Neuronal stem cell (in vitro differentiated cells): ENCODE measurements around the gene TUBA1C.
"Not testable (repeated sequence)": the region's sequence is repeated elsewhere in the genome, so short reads cannot be mapped to it uniquely, and the experiment has no call there.

ENCODE experiments used
- DNase-seq: peaks from one replicate; pipeline ENCODE4 v3.0.0-alpha.2; 2013; ENCODE audit warnings: low spot score
- H2AFZ ChIP-seq: one replicate; pipeline ENCODE4 v1.6.1; 2013; ENCODE audit warnings: mild to moderate bottlenecking, low read length, inconsistent platforms
- H2AK5ac ChIP-seq: 2 replicates; pipeline ENCODE4 v1.6.1; 2013; ENCODE audit warnings: low read depth, mild to moderate bottlenecking, inconsistent platforms, low read length, moderate library complexity, mixed read lengths
- H2BK120ac ChIP-seq: 2 replicates; pipeline ENCODE4 v1.6.1; 2013; ENCODE audit warnings: low read depth, mild to moderate bottlenecking, inconsistent platforms, low read length, moderate library complexity, mixed read lengths
- H2BK12ac ChIP-seq: one replicate; pipeline ENCODE4 v1.6.1; 2013; ENCODE audit warnings: low read length, inconsistent platforms
- H2BK15ac ChIP-seq: 2 replicates; pipeline ENCODE4 v1.6.1; 2013; ENCODE audit warnings: mild to moderate bottlenecking, low read length, inconsistent platforms, mixed read lengths
- H2BK5ac ChIP-seq: one replicate; pipeline ENCODE4 v1.6.1; 2013; ENCODE audit warnings: inconsistent platforms, mild to moderate bottlenecking, low read length, moderate library complexity
- H3K14ac ChIP-seq: one replicate; pipeline ENCODE4 v1.6.1; 2013; ENCODE audit warnings: low read length, inconsistent platforms
- H3K18ac ChIP-seq: 2 replicates; pipeline ENCODE4 v1.6.1; 2013; ENCODE audit warnings: low read length, inconsistent platforms
- H3K23ac ChIP-seq: 2 replicates; pipeline ENCODE4 v1.6.1; 2013; ENCODE audit warnings: low read depth, mild to moderate bottlenecking, mixed read lengths, low read length, inconsistent platforms; ENCODE audit not compliant: poor library complexity
- H3K27ac ChIP-seq: replicated peaks from 3 replicates; pipeline ENCODE4 v1.5.1; 2013; ENCODE audit warnings: low read length, inconsistent platforms
- H3K27me3 ChIP-seq, 3 experiments: 2 replicates each; pipeline ENCODE4 v1.6.1; 2013; ENCODE audit warnings: low read length in 3 of 3, mild to moderate bottlenecking in 2 of 3, inconsistent platforms in 1 of 3, low read depth in 1 of 3, mixed read lengths in 1 of 3, moderate library complexity in 1 of 3; ENCODE audit not compliant: control insufficient read depth in 3 of 3, insufficient read depth in 3 of 3
- H3K36me3 ChIP-seq, 2 donors: replicated peaks in 1 of 2; 2 replicates each; pipeline ENCODE4 v1.6.1; 2013; ENCODE audit warnings: low read length in 2 of 2; ENCODE audit not compliant: control insufficient read depth in 2 of 2, insufficient read depth in 2 of 2
- H3K4ac ChIP-seq: 2 replicates; pipeline ENCODE4 v1.6.1; 2013; ENCODE audit warnings: inconsistent platforms, mild to moderate bottlenecking, low read length, moderate library complexity
- H3K4me1 ChIP-seq, 2 donors: 1 replicate in 1 of 2; 2 replicates in 1 of 2; pipeline ENCODE4 v1.6.1; 2013; ENCODE audit warnings: low read length in 2 of 2, low read depth in 1 of 2; ENCODE audit not compliant: control insufficient read depth in 2 of 2, insufficient read depth in 1 of 2
- H3K4me2 ChIP-seq: one replicate; pipeline ENCODE4 v1.6.1; 2013; ENCODE audit warnings: mild to moderate bottlenecking, low read length, inconsistent platforms; ENCODE audit not compliant: insufficient read depth, poor library complexity, severe bottlenecking
- H3K4me3 ChIP-seq, 2 donors: 2 replicates each; pipeline ENCODE4 v1.5.1; 2013; ENCODE audit warnings: low read length in 2 of 2, mild to moderate bottlenecking in 2 of 2, inconsistent platforms in 1 of 2, moderate library complexity in 1 of 2
- H3K79me1 ChIP-seq: one replicate; pipeline ENCODE4 v1.6.1; 2013; ENCODE audit warnings: low read depth, mild to moderate bottlenecking, inconsistent platforms, low read length, moderate library complexity
- H3K9ac ChIP-seq: one replicate; pipeline ENCODE4 v1.6.1; 2013; ENCODE audit warnings: mild to moderate bottlenecking, low read depth, low read length, inconsistent platforms; ENCODE audit not compliant: poor library complexity
- H3K9me3 ChIP-seq, 2 donors: replicated peaks in 1 of 2; 2 replicates each; pipeline versions ENCODE3 to v1.6.1; 2013; ENCODE audit warnings: low read length in 2 of 2, mild to moderate bottlenecking in 2 of 2, inconsistent platforms in 1 of 2, low read depth in 1 of 2, mixed read lengths in 1 of 2, moderate library complexity in 1 of 2; ENCODE audit not compliant: control insufficient read depth in 2 of 2, insufficient read depth in 1 of 2
- H4K8ac ChIP-seq: one replicate; pipeline ENCODE4 v1.6.1; 2013; ENCODE audit warnings: low read depth, mild to moderate bottlenecking, inconsistent platforms, low read length, moderate library complexity
- H4K91ac ChIP-seq: one replicate; pipeline ENCODE4 v1.6.1; 2013; ENCODE audit warnings: low read length, low read depth, mild to moderate bottlenecking, inconsistent platforms; ENCODE audit not compliant: poor library complexity
- WGBS, 2 donors: extraction: QIAGEN DNeasy Blood & Tissue Kit; methylation state at CpG; one replicate each; pipeline ENCODE4 v1.1.7; 2013; ENCODE audit warnings: missing lambda C conversion rate in 2 of 2, mixed read lengths in 1 of 2; ENCODE audit not compliant: insufficient read length in 2 of 2, insufficient replicate concordance in 1 of 2; ENCODE audit errors: extremely low coverage in 2 of 2; 5-methylcytosine and 5-hydroxymethylcytosine counted together

Gene TUBA1C

GRCh38 chr12:49261721-49262120 is 3.2 kb upstream of the TUBA1C start:
- no peak overlapping the region for H2BK120ac ChIP-seq
- no peak overlapping the region for H2BK15ac ChIP-seq
- H2BK12ac ChIP-seq = no peak overlapping the region
- H3K18ac ChIP-seq = no peak overlapping the region
- no peak overlapping the region for H2BK5ac ChIP-seq
- H3K27ac ChIP-seq = no peak overlapping the region
- peaks cover 3% of the 10 kb centered on the region for H3K79me1 ChIP-seq
- H3K23ac ChIP-seq = no peak overlapping the region
- peaks cover 0 to 4% (median 0%) of the 10 kb centered on the region in 3 experiments for H3K27me3 ChIP-seq
- no peak overlapping the region for H3K4me2 ChIP-seq
- no peak overlapping the region for H3K14ac ChIP-seq
- no peak for DNase-seq
- peaks cover 0 to 6% of the 10 kb centered on the region in 2 donors for H3K9me3 ChIP-seq
- no peak overlapping the region for H2AK5ac ChIP-seq
- no peak overlapping the region for H2AFZ ChIP-seq
- H4K91ac ChIP-seq = no peak overlapping the region
- no peak overlapping the region for H3K9ac ChIP-seq
- H4K8ac ChIP-seq = no peak overlapping the region
- H3K4me1 ChIP-seq = peaks cover 0 to 1% of the 10 kb centered on the region in 2 donors
- no CpG with 5 or more reads among the region's 2 CpGs for WGBS, 2 donors
- H3K36me3 ChIP-seq = no peaks in the 10 kb centered on the region
- H3K4me3 ChIP-seq = no peak overlapping the region
- no peak overlapping the region for H3K4ac ChIP-seq

- peaks cover 0 to 8% of the 10 kb centered on the region in 2 donors for H3K4me1 ChIP-seq
- H4K8ac ChIP-seq = no peak overlapping the region
- no peaks in the 10 kb centered on the region for H3K36me3 ChIP-seq
- no peak overlapping the region for H3K4me2 ChIP-seq
- peaks cover 0 to 10% of the 10 kb centered on the region in 2 donors for H3K9me3 ChIP-seq
- H4K91ac ChIP-seq = no peak overlapping the region
- no peak overlapping the region for H2BK5ac ChIP-seq
- no peak overlapping the region for H2BK12ac ChIP-seq
- H3K4me3 ChIP-seq = no peak overlapping the region
- H2BK120ac ChIP-seq = no peak overlapping the region
- DNase-seq = no peak
- H3K27me3 ChIP-seq = peaks cover 0 to 4% (median 0%) of the 10 kb centered on the region in 3 experiments
- H2AFZ ChIP-seq = no peak overlapping the region
- H3K27ac ChIP-seq = no peak overlapping the region
- no CpG with 5 or more reads among the region's 5 CpGs for WGBS, 2 donors
- H3K14ac ChIP-seq = no peak overlapping the region
- no peak overlapping the region for H3K9ac ChIP-seq
- H2AK5ac ChIP-seq = no peak overlapping the region
- H3K4ac ChIP-seq = no peak overlapping the region
- no peak overlapping the region for H2BK15ac ChIP-seq
- H3K23ac ChIP-seq = no peak overlapping the region
- H3K18ac ChIP-seq = no peak overlapping the region
- H3K79me1 ChIP-seq = peaks cover 3% of the 10 kb centered on the region
Measured at GRCh38 chr12:49263400-49263763, 1.5 kb upstream of the TUBA1C start.

- Histone ChIP-seq H3K4ac (peak overlapping the region; percentile 58), H3K9ac (peak overlapping the region; percentile 88), H3K4me2 (peak overlapping the region; percentile 90), H4K8ac (no peak overlapping the region), H2BK5ac (peak overlapping the region; percentile 77), H2AK5ac (peak overlapping the region; percentile 91), H2BK120ac (no peak overlapping the region), H4K91ac (no peak overlapping the region), H3K27me3 (peaks cover 0 to 4% (median 0%) of the 10 kb centered on the region in 3 experiments), H2BK15ac (peak overlapping the region; percentile 51), H3K79me1 (peaks cover 3% of the 10 kb centered on the region), H3K4me3 (peak overlapping the region; percentile 33 to 95), H2AFZ (peak overlapping the region; percentile 72), H3K4me1 (peaks cover 3 to 13% of the 10 kb centered on the region in 2 donors), H2BK12ac (no peak overlapping the region), H3K27ac (no peak overlapping the region), H3K23ac (peak overlapping the region; percentile 82), H3K18ac (peak overlapping the region; percentile 99), H3K14ac (peak overlapping the region; percentile 27), H3K36me3 (peaks cover under 1 to 3% of the 10 kb centered on the region in 2 donors), H3K9me3 (peaks cover 0 to 10% of the 10 kb centered on the region in 2 donors)
- WGBS, 2 donors = no CpG with 5 or more reads among the region's 35 CpGs
- no peak for DNase-seq
Measured at GRCh38 chr12:49264466-49264872, 413 bp upstream of the TUBA1C start.

GRCh38 chr12:49269191-49269590 is 4.3 kb downstream of the TUBA1C start:
- H3K14ac ChIP-seq, H3K27me3 ChIP-seq, H3K27ac ChIP-seq, H3K9ac ChIP-seq, H4K8ac ChIP-seq, DNase-seq, H2BK120ac ChIP-seq, H4K91ac ChIP-seq, H3K4me2 ChIP-seq, H3K4ac ChIP-seq, H2AK5ac ChIP-seq, H3K4me3 ChIP-seq, H2BK15ac ChIP-seq, H3K79me1 ChIP-seq, H2BK5ac ChIP-seq, H3K18ac ChIP-seq, H3K23ac ChIP-seq, H2BK12ac ChIP-seq: not testable (repeated sequence)
- H3K36me3 ChIP-seq = peaks cover 16 to 31% of the 10 kb centered on the region in 2 donors
- no CpG with 5 or more reads among the region's 6 CpGs for WGBS, 2 donors
- H3K9me3 ChIP-seq = peaks cover 0 to 10% of the 10 kb centered on the region in 2 donors
- peak overlapping the region; percentile 64 for H2AFZ ChIP-seq
- peaks cover 3 to 11% of the 10 kb centered on the region in 2 donors for H3K4me1 ChIP-seq
